HFF-Myc (cell line): Measurements from ENCODE around the gene REPS1.
A peak's percentile ranks its signal among the peaks of the same experiment; 100 is the strongest.
"Not testable (repeated sequence)": the region's sequence is repeated elsewhere in the genome, so short reads cannot be mapped to it uniquely, and the experiment has no call there.

Experiments used
- DNase-seq: peaks from one replicate; pipeline ENCODE4 v3.0.0-alpha.2; 2011; ENCODE audit warnings: low read depth; ENCODE audit errors: extremely low read depth
- H3K4me3 ChIP-seq: replicated peaks from 2 replicates; pipeline ENCODE4 v1.5.1; 2011; ENCODE audit warnings: low read depth, mild to moderate bottlenecking, control low read depth, low read length
- CTCF ChIP-seq: IDR thresholded peaks from 2 replicates; pipeline ENCODE4 v1.5.1; 2012; ENCODE audit warnings: mild to moderate bottlenecking, low read depth, low read length, control low read depth; ENCODE audit errors: missing control alignments

The REPS1 gene

GRCh38 chr6:139027620-139028182 is 39.6 kb upstream of the REPS1 start:
- H3K4me3 ChIP-seq, result peak overlapping the region; percentile 81
- DNase-seq, result no peak
- TF ChIP-seq CTCF, result no peak

GRCh38 chr6:139025416-139025815 is 37.4 kb upstream of the REPS1 start:
- H3K4me3 ChIP-seq, DNase-seq: not testable (repeated sequence)

- TF ChIP-seq CTCF, result no peak
- no peak for DNase-seq
- H3K4me3 ChIP-seq, result no peak overlapping the region
These were observed 32.6 kb upstream of the REPS1 start for GRCh38 chr6:139020689-139021088.

GRCh38 chr6:139019722-139020121 is 31.7 kb upstream of the REPS1 start:
- no peak overlapping the region for H3K4me3 ChIP-seq
- no peak for TF ChIP-seq CTCF
- DNase-seq, result no peak

- no peak for DNase-seq
- TF ChIP-seq CTCF, result no peak
These were observed 29.2 kb upstream of the REPS1 start for GRCh38 chr6:139017227-139017626.

GRCh38 chr6:139016337-139017213 is 28.5 kb upstream of the REPS1 start:
- H3K4me3 ChIP-seq, result no peak overlapping the region
- no peak for DNase-seq
- TF ChIP-seq CTCF, result no peak

More at GRCh38 chr6:139017227-139017626, 29.2 kb upstream of the REPS1 start:
- no peak overlapping the region for H3K4me3 ChIP-seq

GRCh38 chr6:139014945-139015344 is 26.9 kb upstream of the REPS1 start:
- no peak for DNase-seq
- no peak overlapping the region for H3K4me3 ChIP-seq
- TF ChIP-seq CTCF, result no peak
